HG03139 (cell line): ENCODE data around the gene NCR2.

Source experiments
- ATAC-seq: cut with Tn5 transposase; IDR thresholded peaks from one replicate; pipeline ENCODE4 v1.9.1; 2021; ENCODE audit not compliant: unreplicated experiment

Gene NCR2

DNA sequence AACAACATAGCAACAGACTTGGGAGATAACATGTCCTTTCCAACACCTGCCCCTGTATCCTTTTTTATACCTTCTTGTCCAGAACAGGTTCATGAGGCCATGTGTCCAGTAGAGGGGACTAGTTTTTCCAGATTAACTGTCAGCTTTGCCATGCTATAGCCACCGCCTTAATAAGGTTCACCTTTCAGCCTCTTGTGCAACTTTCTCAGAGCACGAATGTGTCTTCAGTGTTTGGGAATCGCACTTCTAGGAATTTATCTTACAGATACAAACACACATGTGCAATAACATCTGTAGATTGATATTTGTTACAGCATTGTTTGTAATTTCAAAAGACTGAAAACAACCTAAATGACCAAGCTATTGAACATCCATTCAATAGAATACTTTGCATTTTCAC is 21.4 kb downstream of the NCR2 start:
- ATAC-seq: no peak

DNA sequence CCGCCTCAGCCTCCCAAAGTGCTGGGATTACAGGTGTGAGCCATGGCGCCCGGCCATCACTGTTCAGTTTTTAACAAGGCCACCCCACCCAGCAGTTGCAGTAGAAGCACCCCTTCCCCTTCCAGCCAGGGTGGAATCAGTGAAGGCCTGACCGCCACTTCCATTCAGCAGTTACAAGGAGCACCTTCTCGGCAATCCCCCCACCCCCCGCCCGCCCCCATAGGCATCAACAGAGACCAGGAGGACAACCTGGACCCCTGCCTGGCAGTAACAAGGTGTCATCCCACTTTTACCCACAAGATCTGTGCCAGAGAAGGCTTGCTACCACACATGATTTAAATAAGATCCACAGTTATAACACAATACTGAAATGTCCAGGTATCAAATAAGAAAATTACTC is 23.1 kb downstream of the NCR2 start:
- no peak for ATAC-seq

DNA sequence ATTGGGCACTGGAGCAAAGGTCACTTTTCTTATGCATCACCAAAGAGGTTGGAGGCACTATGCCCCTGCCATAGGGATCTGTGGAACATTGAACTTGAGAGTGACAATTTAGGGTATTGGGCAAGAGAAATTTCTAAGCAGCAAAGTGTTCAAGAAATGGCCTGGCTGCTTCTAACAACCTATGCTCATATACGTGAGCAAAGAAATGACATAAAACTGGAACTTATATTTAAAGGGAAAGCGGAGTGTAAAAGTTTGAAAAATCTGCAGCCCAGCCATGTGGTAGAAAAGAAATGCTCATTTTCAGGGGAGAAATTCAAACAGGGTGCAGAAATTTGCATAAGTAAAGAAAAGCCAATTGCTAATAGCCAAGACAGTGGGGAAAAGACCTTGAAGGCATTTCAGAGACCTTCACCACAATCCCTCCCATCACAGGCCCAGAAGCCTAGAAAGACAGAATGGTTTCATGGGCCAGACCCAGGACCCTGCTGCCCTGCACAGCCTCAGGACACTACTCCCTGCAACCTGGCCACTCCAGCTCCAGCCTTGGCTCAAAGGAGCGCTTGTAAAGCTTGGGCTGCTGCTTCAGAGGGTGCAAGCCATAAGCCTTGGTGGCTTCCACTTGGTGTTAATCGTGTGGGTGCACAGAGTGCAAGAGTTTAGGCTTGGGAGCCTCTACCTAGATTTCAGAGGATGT is 24.4 kb downstream of the NCR2 start:
- no peak for ATAC-seq

DNA sequence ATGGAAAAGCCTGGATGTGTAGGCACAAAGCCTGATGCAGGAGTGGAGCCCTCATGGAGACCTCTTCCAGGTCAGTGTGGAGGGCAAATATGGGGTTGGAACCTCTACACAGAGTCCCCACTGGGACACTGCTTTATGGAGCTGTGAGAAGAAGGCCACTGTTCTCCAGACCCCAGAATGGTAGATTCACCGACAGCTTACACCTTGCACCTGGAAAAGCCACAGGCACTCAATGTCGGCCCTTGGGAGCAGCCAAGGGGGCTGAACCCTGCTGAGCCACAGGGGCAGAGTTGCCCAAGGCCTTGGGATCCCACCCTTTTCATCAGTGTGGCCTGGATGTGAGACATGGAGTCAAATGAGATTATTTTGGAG is 24.9 kb downstream of the NCR2 start:
- no peak for ATAC-seq

GRCh38 chr6:41366150-41366549 is 30.7 kb downstream of the NCR2 start:
- no peak for ATAC-seq

- ATAC-seq: no peak
These were observed 31.7 kb downstream of the NCR2 start for GRCh38 chr6:41367061-41367460.

DNA sequence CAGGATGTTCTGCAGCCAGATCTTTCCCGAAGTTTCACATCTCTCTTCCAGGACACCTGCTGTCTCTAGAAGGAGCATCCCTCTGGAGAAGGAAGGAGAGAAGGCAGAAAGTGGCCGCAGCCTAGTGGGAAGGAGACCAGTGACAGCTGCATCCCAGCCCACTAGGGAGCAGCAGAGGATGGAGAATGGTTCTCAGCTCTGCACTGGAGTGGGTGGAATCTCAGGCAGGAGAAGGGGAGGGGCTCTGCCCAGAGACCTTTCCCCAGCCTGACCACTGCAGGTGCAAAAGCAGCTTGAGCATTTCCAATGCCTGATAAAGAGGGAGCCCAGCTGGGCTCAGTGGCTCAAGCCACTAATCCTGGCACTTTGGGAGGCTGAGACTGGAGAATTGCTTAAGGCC is 32.3 kb downstream of the NCR2 start:
- no peak for ATAC-seq

- ATAC-seq: no peak
These were observed 35.2 kb downstream of the NCR2 start for GRCh38 chr6:41370488-41371111.

DNA sequence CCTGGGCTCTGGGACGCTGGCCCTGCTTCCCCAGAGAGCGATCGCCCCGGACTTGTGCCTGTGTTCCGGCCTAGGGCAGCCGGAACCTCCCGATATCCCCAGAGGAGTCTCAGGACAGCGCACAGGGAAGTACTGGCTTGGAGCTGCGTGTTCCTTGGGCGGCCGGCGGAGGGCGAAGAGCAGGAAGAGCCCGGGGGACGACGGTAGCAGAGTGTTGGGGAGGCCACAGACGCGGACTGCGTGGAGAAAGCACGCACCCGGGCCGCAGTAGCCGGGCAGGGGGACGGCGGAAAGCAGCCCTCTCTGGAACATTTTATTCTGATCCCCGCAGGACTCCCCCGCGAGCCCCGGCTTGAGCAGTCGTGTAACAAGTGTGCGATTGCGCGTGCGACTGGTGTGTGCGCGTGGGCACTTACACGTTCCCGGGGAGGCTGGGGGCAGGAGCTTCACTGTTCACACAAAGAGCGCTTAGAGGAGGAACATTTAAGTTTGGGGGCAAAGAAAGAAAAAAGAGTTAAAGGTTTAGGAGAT is 36.1 kb downstream of the NCR2 start:
- no peak for ATAC-seq

DNA sequence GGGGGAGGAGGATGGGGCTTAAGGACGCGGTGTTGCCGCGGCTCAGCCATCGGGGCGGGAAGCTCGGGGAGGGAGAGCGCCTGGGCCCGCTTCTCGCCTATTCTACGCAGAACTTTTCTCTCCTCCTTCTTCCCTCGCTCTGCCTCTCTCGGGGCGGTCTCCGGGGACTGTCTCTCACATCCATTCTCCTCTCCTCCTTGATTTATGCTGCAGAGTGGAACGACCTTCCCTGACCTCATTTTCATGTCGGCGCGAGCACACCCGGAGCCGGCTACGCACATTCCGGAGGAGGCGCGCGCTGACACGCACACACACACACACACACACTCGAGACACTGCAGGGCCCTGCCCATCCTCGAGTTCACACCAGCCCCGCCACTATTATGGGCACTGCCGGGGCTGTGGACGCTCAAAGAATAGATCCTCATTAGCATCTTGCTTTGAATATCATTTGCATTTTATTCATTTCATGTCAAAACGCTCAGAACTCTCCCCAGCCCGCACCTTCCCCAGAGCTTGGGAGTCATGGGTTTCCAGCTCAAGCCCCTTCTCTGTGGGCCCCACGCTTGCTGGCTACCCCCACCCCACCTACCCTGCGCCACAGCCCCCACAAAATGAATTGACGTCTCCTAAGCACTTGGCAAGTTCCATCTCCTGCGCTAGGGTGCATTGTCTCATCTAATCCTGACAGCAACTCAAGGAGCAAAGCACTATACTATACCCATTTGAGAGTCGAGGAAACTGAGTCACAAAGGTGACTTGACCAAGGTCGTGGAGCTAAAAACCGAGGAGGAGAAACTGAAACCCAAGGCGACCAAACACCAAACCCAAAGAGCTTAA is 36.8 kb downstream of the NCR2 start:
- ATAC-seq: no peak

DNA sequence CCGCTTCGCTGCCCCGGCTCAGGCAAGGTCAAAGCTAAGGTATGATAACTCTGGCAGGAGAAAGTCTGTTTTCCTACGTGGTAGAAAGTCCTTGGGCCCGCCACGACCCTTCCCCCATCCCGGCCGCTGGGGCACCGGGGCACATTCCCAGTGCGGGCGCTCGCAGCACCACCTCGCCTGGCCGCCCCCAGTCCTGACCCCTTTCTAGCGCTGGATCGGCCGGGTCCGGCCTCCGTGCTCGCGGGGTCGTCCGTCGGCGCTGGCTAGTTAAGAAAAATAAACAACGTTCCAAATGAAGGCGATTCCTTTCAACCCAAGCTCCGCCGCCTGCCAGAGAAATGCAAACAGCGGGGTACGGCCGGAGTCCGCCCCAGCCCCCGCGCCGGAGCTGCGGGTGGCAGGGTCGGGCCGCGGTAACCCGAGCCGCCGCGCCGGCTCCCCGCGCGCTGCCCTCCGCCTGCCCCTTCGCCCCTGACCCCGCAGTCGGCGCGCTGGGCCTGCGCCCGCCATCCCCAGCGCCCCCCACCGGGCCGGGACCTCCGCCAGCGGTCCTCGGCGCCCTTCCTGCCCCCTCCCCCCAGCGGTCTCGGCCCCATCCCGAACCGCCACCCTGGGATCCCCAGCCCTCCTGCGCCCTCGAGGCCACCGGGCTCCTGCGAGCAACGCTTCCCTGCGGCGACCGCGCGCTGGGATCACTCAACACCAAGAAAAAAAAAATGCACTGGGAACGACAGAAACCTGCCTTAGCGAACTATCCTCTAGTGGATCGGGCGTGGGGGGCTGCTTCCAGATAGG is 37.6 kb downstream of the NCR2 start:
- no peak for ATAC-seq

- no peak for ATAC-seq
These were observed 38.2 kb downstream of the NCR2 start for GRCh38 chr6:41373627-41373918.

- ATAC-seq: no peak
These were observed 38.7 kb downstream of the NCR2 start for GRCh38 chr6:41373919-41374617.

DNA sequence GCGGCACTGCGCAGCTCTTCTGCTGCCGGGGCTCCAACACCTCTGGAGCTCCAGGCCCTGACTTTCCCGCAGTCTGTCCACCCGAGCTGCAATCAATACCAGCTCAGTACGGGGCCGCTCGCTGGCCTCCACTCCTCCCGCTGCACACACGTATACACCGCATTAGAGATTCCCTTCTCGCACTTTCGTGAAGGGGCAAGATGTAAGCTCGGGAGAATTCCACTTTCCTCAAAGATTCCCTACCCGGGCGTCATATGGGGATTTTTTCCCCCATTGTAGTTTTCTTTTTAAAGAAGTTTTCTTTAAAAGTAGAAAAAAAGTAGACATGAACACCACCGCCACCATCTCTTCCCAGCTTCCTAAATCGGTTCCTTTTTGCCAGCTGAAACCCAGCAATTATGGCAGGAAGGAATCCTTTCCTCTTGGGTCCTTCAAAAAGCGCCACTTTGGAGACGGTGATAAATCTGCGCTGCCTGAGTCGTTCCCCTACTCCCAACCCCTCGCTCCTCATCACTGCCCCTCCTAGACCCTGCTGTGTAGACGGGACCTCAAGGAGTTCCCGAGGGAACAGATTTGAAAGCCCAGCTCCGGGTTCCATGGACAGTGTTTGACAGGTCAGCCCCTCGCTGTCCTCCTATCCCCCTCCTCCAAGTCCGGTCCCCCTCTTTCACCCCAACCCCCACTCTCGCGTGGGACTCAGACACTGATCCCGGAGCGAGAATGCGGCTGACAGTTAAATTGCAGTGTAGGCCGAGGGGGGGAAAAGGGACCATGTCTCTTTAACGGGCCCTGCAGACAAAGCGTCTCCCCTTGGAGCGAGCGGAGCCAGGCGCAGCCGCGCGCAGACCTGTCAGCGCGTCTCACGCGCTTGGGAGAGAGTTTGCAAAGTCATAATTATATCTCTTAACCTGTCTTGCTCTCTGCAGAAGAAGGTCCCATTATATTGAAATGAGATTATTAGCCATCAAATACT is 39.5 kb downstream of the NCR2 start:
- ATAC-seq: no peak

DNA sequence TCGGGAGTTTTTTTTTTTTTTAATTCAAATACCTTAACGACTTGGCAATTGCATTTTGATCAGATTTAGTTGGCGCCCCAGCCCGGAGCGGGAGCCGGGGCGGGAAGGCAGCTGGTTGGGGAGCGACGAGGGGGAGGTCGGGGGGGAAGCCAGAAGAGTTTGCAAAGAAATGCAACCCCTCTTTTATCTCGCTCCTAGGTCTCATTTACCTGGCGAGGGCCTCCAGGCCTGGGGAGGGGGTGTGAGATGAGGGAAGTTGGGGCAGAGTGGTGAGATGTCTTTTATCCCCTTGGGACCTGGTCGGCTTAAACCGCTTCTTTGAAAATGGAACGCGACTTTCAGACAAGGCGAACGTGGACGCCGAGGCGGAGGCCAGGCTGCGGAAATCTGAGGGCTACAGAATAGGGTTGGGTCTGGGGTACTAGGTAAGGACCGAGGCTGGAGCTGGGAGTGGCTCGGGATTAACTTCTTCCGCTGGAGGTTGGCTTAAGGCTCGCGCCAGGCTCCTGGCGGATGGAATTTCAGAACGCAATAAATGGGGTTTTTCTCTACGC is 40.3 kb downstream of the NCR2 start:
- ATAC-seq: no peak

DNA sequence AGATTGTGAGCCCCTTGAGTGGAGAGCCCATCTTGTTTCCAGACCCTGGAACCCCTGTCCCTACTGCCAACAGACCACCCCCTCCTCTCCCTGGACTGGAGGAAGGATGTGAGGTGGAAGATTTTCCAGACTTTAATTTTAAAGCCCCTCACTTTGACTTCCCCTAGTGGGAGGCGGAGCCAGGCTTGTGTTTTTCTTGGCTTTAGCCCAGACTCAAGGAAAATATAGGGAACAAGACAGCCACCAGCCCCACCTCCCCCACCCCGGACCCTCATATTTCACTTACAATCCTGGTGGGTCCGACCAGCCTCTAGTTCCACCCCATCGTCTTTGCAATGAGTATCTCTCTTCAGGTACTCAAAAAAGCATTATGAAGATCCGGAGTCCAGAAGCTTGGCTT is 40.8 kb downstream of the NCR2 start:
- ATAC-seq: no peak

DNA sequence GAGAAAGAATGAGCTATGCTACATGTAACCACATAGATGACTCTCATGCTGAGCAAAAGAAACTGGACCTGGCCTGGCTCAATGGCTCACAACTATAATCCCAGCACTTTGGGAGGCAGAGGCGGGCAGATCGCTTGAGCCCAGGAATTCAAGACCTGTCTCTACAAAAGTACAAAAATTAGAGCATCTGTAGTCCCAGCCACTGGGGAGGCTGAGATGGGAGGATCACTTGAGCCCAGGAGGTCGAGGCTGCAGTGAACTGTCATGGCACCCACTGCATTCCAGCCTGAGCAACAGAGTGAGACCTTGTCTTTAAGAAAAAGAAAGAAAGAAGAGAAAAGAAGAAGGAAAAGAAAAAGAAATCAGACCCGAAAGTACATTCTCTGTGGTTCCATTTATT is 41.7 kb downstream of the NCR2 start:
- ATAC-seq: no peak

DNA sequence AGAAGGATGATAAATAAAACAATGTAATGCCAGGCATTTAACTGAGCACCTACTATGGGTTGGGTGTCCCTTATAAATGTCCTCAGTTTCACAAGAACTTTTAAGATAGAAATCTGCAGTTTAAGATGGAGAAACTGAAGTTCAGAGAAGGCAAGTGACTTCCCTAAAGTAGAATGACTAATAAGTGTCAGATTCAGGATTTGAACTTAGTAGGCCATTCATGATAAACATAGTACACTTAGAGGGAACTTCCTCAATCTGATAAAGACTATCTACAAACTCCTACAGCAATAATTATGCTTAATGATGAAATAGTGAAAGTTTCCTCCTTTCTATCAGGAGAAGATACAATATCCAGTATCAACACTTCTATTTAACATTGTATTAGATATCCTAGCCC is 43.9 kb downstream of the NCR2 start:
- ATAC-seq: no peak

DNA sequence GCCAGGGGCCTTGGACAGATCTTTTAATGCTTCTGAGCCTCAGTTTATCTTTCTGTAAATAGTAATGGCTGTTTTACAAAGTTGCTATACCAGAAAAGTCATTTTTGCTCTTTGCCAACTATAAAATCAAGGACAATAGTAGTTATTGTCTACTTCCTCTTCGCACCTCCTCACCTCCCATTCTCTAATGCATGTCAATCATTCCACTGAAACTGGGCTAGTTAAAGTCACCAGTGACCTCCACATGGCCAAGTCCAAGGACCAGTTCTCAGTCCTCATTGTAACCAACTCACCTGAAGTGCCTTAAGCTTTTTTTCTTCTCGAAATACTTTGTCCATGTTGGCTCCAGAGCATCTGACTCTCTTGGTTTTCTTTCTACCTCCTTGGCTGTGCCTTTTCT is 51.2 kb downstream of the NCR2 start:
- ATAC-seq: no peak
